Middle frontal gyrus (tissue), 1 donor: Measurements from ENCODE around the gene PHLPP2.

Experiments used
- DNase-seq: peaks from one replicate; pipeline ENCODE4 v3.0.0-alpha.2; 2015; ENCODE audit warnings: low spot score; ENCODE audit errors: extremely low spot score

Gene PHLPP2

DNA sequence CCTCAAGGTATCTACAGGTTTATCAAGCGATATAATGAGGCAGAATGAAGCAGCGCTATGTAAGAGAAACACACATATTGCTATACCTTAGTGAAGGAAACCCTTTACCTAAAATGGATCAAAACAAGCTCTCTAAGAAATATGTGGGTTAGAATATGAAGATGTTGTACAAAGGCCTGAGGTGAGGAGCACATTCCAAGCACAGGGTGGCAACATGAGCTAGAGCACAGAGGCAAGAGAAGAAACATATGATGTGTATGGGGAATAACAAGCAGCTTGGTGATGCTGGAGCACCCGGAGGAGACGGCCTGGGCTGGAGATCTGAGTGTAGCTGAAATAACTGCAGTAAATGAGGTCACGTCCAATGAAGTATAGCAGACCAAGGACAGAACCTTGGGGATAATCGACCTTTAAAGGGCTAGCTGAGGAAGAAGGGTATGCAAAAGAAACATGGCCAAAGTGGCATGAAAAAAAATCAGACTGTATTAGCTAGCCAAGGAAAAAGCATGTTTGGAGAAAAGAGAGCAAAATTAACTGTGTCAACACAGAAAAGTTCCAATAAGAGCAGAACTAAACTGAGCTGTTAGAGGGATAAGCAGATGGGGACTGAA lies 54.5 kb downstream of the PHLPP2 start:
- DNase-seq = no peak

DNA sequence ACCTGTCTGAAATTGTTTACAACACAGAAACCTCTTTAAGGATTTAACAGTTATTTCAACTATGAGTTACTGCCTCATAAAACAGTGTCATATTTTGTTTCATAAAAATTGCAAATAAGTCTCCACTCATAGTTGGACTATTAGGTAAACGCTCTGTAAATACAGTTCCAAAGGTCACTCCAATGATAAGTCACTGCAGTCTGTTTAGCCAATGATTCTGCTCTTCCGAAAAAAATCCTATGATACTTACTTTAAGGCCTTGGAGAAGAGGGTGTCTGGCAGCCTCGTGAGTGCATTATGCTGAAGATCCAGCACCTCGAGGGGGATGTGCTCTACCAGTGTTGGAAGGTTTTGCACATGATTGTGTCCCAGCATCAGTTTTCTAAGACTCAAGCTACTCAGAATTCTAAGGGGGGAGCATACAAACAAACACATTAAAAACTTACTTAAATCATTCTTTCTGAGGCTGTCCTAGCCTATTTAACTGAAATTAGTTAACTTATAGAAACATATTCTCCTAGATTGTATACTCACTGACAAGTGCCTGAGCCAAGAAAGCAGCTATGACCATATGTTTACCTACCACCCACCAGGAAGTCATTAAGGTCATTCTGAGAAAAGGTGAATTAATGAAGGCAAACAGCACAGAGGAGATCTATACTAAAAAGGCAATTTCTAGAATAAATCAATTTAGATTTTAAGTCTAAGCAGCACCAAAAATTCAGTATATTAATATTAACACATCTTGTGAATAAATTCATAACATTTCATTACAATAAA lies 57.4 kb downstream of the PHLPP2 start:
- DNase-seq = no peak

DNA sequence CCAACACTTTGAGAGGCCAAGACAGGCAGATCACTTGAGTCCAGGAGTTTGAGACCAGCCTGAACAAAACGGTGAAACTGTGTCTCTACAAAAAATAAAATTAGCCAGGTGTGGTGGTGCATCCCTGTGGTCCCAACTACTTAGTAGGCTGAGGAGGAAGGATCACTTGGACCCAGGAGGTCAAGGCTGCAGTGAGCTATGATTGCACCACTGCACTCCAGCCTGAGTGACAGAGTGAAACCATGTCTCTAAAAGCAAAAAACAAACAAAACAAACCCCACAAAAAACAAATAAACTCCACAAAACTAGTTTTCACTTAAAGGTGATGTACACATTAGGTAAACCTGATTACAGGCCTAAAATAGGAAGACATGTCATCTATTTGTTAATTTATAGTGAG lies 58.2 kb downstream of the PHLPP2 start:
- DNase-seq = no peak

DNA sequence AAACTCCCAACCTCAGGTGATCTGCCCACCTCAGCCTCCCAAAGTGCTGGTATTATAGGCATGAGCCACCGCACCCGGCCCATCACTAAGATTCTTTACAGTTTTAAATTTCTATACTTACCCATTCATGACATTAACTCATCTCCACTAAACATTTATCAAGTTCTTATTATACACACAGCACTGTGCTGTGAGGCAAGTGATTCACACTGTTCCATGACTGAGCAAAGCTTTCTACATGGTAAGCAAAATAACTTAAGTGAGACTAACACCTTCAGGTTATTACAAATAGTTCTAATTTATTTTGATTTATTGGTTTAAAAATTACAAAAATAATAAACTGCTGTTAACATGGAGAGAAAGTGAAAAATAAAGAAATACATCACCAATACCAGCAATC lies 65.0 kb downstream of the PHLPP2 start:
- no peak for DNase-seq

DNA sequence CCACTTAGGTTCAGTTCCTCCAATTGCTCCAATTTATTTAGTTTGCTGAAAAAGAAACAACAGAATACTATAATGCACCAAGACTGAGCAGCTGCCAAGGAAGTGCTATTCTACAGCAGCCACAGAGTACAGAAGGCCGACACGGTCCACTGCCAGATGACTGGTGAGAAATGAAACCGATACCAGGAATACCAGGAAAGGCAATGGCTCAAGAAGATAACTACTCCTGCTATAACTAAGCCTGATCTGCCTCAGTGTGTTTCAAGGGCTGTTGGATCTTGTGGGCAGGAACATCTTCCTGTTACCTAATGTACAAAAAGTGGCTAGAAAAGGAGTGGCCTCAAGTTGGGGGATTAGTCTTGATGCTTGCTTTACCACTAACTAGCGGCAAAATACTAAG lies 65.7 kb downstream of the PHLPP2 start:
- no peak for DNase-seq

DNA sequence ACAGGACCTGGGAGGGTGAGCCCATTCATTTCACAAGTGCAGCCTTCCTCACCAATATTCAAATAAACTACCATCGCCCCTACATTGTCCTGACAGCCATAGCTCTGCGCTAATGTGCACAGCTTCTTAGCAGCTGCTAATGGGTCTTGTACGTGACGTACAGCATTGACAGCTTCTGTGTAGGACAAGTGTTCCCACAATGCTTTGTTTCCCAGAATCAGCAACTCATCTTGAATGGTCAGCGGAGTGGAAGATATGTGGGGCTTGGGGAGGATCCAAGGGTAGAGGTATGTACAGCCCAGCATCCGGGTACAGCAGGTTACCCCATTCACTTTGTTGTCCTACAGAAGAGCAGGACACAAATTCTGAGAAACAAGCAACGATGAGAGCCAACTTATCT lies 74.8 kb downstream of the PHLPP2 start:
- no peak for DNase-seq

DNA sequence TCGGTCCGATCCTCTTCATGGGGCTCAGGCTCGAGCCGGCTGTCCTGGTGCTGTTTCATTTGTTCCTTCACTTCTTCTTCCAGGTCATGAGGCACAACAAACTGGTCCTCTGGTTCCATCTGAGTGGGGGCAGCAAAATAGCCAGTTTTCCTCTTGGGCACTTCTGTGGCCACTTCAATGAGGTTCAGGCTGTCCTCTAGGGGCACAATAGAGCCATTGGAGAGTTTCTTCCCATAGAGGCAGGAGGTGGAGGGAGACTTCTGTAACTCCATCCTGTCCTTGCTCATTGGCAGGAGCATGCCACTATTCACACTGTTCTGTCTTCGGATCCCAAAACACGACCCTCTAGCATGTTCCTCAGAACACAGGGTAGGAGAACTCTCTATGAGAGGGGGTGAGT lies 75.6 kb downstream of the PHLPP2 start:
- no peak for DNase-seq

DNA sequence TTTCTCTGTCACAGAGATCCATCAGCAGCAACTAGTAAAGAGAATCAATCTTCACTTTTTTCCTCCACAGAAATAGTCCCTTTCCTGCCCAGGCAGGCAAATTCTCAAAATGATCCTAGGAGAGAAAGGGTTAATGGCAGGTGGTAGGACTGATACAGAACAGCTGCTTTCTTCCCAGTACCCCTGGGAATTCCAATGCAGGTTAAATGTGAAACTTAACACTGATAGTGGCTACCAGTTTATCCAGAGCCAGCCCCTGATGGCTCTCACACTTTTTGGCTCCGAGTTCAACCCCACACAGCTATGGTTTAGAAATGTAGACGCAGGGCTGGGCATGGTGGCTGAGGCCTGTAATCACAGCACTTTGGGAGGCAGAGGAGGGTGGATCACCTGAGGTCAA lies 76.3 kb downstream of the PHLPP2 start:
- DNase-seq = no peak

DNA sequence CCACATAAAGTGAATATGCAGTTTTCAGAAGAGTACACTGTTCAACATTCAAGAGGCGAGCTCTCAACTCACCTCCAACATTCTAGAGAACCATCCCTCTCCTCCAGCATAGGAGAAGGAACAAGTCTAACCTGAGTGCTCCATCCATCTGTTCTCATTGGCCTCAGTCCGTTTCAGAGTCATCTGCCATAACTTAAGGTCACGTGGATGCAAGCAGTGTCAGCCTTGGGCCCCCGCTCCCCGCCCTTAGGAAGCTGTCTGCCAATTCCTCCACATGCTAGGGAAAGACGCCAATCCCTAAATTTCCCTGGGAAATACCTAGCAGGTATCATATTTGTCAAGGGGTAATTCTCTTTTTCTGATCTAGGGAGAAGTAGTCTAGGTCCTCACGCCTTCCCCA lies 77.1 kb downstream of the PHLPP2 start:
- no peak for DNase-seq

DNA sequence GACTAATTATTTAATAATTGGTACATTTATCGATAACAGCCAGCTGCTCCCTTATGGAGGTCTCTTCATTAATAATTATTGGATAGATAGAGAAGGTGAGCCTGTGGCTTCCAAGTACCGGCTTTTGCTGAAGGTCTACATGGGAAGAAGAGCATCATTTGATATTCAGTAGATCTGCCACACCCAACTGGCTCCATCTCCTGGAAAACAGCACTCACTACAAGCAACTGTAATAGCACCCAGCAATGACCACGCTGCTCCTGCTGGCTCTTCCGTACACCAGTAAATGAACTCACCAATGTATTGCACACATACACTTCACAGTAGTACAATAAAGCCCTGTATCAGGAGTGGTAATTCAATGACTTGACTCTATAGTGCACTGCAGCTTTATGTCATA lies 79.1 kb downstream of the PHLPP2 start:
- no peak for DNase-seq

DNA sequence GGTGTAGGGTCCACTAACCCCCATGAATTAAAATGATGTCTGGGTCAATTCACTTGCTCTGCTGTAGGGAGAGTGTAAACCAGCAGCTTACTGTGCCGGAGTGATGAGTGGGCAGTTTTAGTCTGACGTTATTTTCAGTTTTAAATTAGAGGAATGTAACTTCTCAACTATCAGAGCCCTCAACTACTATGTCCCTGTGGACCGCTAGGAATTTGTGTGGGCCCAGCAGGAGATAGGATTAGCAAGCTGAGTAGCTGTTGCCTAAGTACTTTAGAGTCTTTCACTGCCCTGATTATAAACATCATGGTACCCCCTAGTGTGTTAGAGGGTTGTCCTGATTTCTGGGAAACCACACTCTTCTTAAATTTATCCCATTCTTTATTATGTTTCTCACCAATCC lies 87.1 kb downstream of the PHLPP2 start:
- DNase-seq = no peak

DNA sequence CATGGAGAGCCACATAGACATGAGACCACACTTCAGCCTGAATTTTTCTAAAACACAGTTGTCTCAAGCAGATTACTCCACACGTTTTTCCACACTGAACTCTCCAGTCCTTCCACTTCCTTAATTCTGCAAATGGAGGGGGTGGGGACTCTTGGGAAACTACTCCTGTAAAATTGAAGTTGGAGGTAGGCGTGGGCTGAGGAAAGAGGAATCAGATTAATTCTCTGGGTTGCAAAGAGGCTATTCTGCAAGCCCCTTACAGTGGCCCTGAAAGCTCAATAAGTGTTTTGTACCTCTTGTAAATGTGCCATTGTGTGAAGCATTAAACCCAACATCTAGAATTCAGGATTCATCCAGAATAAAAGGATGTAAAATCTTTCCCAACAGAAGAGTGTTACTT lies 88.9 kb downstream of the PHLPP2 start:
- DNase-seq = no peak

DNA sequence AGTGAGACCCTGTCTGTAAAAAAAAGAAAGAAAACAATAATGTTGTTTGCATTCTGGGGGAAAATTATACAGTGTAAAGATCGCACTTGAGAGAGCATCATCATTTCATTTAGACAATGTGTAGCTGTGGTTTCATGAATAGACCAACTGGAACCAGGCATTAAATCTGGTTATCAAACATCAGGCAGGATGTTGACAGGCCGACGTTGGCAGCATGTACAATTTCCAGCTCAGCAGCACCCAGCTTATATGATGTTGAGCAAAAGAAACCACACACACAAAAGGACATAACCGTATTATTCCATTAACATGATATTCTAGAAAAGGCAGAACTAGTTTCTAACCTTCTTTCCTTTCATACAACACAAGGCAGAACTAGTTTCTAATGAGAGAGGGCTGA lies 92.7 kb downstream of the PHLPP2 start:
- DNase-seq = no peak

DNA sequence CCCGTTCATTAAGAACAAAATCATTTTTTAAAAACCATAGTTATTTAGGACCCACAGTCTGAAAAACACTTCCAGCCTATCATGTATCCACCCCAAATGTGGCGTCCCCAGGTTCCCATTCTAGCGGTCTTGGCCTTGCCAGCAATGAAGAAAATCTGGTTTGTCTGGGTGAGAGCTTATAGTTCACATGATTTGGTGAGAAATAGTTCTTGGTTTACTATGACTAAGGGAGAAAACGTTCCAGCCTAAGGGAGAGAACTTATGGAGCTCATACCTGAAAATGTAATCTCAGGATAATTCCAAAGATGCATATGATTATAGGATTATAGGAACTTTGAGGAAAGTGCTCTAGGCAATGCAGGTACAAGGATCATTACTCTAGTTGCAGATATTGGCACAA lies 93.7 kb downstream of the PHLPP2 start:
- DNase-seq = no peak

DNA sequence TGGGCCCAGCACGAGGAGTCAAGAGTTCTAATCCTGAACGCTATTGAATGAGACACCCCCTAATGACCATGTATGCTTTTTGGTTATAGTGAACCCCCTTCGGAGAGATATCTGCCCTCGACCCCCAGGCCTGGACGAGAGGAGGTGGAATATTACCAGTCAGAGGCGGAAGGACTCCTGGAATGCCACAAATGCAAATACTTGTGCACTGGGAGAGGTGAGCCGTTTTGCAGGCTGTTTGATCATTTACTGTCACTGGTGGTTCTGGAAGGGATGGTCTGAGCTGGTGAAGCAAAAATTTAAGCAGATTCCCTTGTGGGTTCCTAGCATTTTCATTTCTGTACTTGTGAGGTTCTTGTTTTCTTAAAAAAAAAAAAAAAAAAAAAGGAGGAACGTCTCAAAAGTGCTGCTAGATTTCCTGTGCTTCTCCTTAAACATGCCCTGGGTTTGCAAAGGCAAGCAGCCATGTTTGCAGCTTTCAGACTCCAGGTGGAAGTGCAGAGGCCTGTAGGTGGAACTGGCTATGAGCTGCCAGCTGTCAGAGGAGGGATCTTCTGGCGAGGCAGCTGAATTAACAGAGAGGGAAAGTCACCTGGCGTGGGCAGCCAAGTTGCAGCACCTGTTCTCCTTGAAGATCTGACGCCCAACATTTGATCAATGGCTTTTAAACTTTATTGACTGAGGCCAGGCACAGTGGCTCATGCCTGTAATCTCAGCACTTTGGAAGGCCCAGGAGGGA lies 95.1 kb downstream of the PHLPP2 start:
- DNase-seq = no peak

DNA sequence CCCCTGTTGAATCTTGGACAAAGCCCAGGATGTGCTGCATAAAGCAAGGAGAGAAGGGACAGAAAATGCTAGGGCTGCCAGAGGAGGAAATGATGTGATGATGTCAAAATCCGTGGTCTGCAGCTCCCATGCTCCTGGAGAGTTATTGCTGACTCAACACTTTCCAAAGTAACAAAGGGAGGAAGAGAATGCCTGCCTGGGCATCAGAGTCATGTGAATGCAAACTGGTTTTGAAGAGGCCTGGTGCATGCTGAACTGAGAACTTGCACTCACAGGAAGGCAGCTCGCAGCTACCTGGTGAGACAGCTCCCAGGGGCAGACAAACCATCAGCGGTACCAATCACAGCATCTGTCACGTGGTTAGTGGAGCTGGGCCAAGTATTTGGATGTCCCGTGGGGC lies 95.7 kb downstream of the PHLPP2 start:
- no peak for DNase-seq

DNA sequence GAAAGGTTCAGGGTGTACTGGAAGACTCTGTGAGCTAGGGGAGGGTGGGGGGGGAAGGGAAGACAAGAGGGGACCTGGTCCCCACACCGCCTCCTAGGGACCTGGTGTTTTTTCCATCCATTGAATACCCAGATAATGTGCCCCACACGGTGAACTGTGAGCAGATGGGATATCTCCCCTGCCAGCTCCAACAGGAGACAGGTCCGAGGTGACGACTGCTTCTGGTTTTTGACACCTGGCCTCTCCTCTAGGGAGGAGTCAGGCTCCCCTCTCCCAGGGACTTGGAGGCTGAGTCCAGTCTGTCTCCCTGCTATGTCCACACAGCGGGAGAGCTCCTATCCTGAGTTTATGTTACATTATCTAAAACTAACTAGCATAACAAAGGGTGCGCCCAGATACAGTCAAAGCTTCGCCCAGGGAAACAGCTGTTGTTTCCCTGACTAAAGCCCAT lies 96.7 kb downstream of the PHLPP2 start:
- DNase-seq = no peak

DNA sequence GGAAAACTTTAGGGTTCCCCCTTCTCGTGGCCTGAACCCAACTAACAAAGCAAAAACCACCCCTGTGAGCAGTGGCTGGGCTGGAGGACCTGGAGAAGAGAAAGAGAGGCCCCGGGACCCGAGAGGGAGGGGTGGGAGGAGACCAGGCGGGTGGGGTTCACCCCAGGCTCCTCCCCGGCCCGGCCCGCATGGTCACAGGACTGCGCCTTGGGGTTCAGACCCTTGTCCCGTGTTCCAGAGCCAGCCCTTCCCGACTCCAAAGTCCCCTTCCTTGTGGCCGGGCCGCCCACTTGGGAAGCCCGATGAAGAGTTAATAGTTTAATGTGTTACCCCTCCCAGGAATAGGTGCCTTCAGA lies 97.7 kb downstream of the PHLPP2 start:
- no peak for DNase-seq

DNA sequence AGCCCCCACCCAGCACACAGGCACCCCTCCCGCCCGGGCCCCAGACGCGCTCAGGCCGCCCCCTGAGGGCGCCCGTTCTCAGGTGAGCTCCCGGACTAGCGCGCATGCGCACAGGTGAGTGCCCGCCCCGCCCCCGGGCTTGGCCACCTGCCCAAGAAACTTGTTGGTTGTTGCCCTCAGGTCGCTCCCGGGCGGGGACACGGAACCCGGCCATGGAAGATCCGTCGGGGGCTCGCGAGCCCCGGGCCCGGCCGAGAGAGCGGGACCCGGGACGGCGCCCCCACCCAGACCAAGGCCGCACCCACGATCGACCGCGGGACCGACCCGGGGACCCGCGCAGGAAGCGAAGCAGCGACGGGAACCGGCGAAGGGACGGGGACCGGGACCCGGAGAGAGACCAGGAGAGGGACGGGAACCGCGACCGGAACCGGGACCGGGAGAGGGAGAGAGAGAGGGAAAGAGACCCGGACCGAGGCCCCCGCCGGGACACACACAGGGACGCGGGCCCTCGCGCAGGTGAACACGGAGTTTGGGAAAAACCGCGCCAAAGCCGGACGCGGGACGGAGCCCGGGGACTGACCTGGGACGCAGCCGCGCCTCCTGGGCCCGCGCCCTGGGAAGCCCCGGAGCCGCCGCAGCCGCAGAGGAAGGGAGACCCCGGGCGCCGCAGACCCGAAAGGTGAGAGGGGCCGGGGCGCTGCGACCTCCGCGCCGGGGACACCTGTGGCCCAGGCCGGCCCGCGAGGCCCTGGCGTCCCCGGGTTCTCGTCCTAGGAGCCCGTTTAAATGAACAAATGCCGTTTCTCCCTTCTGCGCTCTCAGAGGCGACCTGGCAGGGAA lies 98.3 kb downstream of the PHLPP2 start, which contains the start of gene MARVELD3:
MARVELD3 (plus strand) TSS at position 167 of the 840 bp plus-strand sequence; CDS start at position 213, 46 bp downstream.
- no peak for DNase-seq

DNA sequence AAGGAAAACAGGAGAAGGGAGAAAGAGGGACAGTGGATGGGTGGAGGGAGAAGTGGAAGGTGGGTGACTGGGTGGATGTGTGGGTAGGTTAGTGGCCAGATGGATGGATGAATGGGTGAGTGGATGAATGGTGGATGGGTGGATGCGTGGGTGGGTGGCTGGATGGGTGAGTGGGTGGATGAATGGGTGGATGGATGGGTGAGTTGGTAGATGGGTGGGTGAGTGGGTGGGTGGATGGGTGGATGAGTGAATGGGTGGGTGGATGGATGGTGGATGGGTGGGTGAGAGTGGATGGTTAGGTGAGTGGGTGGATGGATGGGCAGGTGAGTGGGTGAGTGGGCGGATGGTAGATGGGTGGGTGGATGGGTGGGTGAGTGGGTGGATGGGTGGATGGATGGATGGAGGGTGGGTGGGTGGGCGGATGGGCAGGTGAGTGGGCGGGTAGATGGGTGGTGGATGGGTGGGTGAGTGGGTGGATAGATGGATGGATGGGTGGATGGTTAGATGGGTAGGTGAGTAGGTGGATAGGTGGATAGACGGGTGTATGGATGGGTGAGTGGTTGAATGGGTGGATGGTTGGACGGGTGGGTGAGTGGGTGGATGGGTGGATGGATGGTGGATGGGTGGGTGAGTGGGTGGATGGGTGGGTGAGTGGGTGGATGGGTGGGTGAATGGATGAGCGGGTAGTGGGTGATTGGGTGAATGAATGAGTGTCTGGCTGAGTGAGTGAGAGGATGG lies 99.2 kb downstream of the PHLPP2 start:
- DNase-seq = no peak

DNA sequence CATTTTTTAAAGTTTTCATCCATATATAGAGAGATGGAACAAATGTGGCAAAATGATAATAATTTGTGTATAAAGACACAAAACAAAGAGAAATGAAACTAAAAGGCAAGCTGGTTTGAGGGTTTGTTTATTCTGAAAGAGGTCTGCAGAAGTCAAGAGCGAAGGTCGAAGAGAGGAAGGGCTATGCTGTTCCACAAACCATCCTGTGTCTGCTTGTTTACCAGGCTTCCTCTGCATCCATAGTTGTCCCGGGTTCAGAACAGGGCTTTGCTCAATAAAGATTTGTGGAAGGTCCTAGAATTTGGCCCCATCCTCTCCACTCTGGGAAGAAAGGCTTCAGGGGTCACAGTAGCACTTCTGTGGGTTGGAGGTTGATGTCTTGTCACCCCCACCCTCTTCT lies 100.9 kb downstream of the PHLPP2 start:
- no peak for DNase-seq
